Neural cell (in vitro differentiated cells): Measurements from ENCODE around the gene PEAK1.

ENCODE experiments used
- CTCF ChIP-seq: fragments of 450-650 bp; IDR thresholded peaks from 2 replicates; pipeline ENCODE4 v1.5.1; 2014; ENCODE audit warnings: antibody characterized with exemption, mild to moderate bottlenecking, moderate library complexity; ENCODE audit not compliant: poor library complexity, severe bottlenecking
- EZH2 ChIP-seq: fragments of 200-600, 300-800 bp; shearing (Covaris generic), sonication (generic); IDR thresholded peaks from 2 replicates; pipeline ENCODE4 v1.6.1; 2014; ENCODE audit warnings: antibody characterized with exemption, low read length, borderline replicate concordance, mild to moderate bottlenecking; ENCODE audit not compliant: insufficient read depth, poor library complexity, severe bottlenecking

GRCh38 chr15:77426377-77426776 lies 6.5 kb upstream of the PEAK1 start:
- TF ChIP-seq CTCF (no peak), EZH2 (no peak)
